ENCODE measurements around the gene TMEM139.

The TMEM139 gene

DNA sequence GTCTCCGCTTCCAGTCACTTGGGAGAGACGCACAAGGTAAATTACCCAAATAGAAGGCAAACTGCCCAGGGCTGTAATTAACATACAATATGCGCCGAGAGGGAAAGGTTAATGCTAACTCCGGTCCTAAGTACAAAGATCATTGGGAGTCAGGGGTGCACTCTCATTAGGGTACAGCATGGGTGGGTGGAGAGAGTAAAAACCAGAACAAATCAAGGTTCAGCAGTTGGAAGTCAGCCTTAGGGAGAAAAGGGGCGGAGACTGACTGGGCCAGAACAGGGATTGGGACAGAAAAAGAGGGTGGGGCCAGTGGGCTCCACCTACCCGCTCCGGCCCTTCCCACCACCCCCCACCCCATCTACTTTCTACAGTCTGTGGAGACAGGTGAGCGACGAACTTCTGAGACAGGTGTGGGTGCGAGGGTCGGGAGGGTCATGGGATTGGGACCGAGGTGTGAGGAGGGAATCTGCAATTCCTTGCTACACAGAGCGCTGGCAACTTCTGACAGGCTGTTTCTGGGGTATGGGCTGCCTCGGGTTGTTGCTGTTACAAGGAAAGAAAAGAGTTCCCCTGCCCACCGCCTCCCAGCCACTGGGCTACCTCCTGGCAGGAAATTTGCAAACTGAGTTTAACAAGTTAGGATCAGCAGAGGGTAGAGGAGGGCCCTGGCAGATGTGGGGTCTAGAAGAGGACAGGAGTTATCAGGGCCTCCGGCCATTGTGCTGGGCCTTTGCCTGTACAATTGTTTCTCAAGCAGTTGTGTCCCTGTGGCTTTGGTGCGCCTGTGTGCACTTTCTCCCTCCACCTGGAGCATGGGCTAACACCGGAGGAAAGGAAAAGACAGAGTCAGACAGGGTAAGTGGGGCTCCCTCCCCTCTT is at the start of gene TMEM139:
TSS of gene TMEM139 (plus strand) at position 368 of the 879 bp plus-strand sequence. CDS start 1,000 bp downstream, outside the sequence.
- no peak for DNase-seq (ENCODE audit: low read depth)

DNA sequence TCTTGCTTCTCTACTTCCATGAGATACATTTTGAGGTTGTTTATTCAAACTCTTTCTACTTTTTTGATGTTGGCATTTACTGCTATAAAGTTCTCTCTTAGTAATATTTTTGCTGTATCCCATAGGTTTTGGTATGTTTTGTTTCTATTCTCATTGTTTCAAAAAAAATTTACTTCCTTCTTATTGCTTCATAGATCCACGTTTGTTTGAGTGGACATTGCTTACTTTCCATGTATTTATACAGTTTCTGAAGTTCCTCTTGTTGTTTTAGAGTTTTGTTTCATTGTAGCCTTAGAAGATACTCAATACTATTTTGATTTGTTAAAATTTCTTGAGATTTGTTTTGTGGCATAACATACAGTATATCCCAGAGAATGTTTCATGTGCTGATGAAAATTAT is 49.2 kb upstream of the TMEM139 start:
- DNase-seq (ENCODE audit: low read depth) = no peak

DNA sequence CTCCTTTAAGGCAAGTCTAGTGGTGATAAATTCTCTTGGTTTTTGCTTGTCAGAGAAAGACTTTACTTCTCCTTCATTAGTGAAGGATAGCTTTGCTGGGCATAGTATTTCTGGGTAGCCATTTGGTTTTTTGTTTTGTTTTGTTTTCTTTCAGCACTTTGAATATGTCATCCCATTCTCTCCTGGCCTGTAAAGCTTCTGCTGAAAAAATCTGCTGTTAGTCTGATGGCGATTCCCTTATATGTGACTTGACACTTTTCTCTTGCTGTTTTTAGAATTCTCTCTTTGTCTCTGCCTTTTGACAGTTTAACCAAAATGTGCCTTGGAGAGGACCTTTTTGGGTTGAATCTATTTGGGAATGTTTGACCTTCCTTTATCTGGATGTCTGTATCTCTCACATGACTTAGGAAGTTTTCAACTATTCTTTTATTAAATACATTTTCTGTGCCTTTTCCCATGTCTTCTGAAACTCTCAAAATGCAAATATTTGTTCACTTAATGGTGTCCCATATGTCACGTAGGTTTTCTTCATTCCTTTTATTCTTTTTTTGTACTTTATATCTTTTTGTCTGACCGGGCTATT is 48.3 kb upstream of the TMEM139 start:
- DNase-seq (ENCODE audit: low read depth) = no peak

DNA sequence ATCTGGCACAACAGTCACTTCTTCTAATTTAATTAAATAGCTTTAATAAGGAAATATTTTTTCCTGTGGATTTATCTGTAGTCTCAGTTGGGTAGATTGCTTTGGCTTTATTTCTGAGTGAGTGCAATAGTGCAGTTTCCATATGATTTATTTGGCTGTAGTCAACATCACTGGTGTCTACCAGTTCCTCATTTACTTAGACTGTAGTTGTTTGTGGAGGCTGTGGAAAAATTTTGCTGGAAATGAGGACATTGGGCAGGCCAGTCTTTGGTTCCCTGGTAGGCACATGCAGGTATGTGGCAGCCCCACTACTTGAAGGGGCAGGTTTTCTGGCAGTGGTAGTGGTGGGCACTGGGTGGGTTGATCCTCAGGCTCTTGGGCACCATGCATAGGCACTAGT is 47.4 kb upstream of the TMEM139 start:
- DNase-seq (ENCODE audit: low read depth) = no peak

DNA sequence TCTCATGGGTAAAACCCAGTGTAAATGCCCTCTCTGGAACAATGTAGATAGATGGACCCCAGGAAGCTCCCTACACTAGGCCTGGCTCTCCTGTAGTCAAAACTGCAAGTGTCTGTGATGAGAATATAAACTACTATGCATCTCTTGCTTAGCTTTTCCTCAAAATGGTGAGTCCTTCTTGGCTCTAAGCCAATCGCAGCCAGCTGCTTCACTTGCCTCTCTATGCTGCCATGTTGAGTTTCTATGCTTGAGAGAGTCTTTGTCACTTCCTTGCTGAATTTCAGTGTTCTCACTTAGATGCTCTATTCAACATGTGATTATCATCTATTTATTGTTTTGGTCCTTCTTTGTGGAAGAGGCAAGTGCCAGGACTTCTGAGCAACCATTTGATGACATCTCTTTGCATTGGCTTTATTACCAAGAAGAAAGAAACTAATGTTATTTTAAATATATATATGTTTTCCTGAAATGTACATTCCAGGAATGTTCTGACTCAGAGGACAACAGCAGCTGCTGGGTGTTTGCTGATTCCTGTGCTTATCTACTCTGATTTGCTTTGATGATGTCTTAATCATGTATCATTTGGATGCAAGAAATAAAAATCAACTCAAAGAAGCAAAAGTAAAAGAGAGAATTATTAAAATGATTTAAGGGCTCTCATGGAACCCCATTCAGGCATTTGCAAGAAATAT is 46.3 kb upstream of the TMEM139 start:
- no peak for DNase-seq (ENCODE audit: low read depth)

DNA sequence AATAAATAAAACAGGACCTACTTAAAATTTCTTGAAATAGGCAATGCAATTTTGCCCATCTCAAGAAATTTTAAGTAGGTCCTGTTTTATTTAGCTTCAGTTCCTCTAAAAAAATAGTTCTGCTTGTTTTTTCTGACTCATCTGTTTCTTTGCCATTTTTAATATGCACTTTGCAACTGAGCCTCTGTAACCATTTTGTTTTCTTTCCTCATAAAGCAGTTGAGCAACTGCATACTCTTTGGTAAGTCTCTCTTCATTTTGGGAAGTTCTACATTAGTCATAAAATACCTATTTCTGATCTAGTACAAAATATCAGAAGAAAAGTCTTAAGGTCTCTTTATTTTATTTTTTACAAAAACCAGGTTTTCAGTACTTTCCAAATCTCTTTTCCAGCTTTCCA is 44.9 kb upstream of the TMEM139 start:
- no peak for DNase-seq (ENCODE audit: low read depth)

DNA sequence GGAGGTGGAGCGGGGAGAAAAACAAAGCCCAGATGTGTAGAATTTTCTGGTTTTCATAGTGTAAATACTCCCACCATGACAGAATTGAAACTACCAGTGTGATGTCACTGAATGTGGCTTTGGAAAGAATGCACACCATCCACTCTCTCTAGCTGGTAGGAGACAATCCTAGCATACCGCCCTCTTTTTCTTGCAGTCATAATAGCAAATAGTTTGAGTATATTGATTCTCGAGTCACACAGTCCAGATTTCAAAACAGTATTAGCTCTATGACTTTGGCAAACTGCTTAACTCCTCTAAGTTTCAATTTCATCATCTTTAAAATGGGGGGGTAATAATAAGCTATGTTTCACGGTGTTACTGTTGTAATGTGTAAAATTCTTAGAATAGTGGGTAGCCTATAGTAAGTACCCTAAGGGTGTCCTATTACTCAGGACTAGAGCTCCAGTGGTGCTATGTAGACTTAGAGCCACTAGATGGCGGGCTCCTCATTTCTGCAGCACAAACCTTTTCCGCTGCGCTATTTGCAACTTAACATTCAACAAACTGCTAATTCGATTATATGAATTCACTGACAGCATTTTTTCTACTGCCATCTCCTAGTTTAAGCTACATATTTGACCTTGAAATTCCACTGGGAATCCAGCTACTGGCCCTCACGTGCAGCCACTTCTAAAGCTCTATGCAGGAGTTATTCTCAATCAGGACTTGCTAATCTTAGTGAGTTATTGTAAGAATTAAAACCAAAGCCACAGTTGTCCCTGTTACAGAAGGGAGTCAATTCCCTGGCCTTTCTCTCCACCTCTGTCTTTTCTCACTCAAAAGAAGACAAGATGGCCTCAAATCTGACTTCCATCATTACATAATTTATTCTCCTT is 44.2 kb upstream of the TMEM139 start:
- DNase-seq (ENCODE audit: low read depth) = peak; percentile 62

DNA sequence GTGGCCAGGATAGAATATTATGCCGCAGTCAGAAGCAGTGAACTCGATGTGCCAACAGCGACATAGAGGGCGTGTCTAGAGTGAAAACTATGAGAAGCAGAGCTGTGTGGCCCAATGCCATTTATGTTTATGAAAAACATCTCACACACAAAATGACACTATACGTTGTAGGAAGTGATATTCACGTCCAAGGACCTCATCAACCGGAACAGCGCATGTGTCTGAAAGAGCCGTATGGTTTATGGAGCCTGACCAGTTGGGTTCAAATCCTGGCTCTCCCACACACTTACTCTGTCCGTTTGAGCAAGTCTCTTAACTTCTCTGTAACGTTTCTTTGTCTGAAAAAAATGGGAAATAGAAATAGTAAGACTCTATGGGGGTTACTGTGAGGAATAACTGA is 42.5 kb upstream of the TMEM139 start:
- no peak for DNase-seq (ENCODE audit: low read depth)

DNA sequence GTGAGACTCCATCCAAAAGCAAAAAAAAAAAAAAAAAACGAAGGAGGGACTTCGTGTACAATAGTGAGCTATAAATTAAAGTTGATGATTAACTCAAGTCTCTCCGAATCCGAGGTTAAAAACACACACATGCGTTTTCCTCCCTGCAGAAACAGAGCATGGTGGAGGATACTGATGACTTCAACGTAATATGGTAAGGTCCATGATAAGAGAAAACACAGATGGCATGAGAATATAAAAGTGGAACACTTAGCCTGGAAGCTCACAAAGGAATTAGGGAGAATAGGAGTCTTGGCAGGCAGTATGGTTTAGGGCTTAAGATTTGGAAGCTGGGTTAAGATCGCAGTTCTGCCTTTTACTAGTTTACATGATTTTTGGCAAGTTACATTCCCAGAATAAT is 41.6 kb upstream of the TMEM139 start:
- no peak for DNase-seq (ENCODE audit: low read depth)

DNA sequence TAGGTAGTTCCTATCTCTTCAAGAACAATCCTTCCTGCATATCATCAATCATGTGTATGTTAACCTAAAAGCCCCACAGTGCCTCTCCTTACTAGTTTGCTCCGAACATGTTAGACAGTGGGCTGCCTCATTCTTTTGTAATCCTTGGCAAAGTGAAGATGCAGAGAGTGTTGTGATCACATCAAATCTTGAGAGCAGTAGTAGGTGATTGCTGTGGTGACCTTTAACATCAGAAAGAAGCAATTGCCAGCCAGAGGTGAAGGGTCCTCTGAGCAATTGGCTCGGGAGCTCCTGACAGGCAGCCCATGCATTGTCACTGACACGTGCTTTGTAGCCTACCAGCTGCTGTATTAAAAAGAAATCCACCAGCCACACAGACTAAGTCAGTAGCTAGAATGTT is 41.1 kb upstream of the TMEM139 start:
- DNase-seq (ENCODE audit: low read depth) = no peak

DNA sequence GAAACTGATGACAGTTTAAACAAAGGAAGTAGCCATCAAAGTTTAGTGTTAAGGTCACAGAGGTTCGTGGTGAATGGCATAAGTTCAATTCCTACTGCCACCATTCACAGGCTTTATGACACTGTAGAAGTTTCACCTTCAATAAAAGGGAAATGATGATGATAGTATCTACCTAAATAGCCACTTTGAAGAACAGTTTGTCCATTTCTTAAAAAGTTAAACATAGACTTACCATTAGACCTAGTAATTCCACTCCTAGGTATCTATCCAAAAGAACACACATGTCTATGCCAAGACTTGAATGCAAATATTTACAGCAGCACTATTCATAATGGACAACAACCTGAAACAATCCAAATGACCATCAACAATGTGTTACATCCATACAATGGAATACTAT is 40.4 kb upstream of the TMEM139 start:
- DNase-seq (ENCODE audit: low read depth) = no peak

DNA sequence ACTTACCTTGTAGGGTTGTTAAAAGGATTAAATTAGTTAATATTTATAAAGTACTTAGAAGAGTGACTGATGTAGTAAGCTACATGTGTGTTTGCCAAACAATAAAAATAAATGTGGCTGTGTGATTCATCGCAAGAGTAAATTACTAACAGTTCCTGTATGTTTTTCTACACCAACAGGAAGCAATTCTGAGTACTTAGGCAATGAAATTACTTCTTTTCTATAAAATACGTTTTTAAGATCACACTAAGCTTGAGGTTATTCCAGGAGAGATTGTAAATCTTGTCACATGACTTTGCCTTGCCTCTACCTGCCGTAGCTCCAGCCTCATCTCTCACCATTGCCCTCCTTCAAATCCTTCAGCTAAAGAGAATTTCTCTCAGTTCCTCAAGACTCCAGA is 39.6 kb upstream of the TMEM139 start:
- no peak for DNase-seq (ENCODE audit: low read depth)

DNA sequence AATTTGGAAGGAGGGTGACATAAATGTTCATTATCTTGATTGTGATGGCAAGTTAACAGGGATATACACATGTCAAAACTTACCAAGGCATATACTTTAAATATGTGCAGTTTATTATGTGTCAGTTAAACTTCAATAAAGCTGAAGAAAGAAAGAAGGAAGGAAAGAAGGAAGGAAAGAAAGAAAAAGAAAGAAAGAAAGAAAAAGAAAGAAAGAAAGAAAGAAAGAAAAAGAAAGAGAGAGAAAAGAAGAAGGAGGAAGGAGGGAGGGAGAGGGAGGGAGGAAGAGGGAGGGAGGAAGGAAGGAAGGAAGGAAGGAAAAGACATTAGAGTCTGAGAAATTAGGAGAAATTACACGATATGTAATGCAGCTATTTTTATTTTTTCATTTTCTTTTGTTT is 37.4 kb upstream of the TMEM139 start:
- DNase-seq (ENCODE audit: low read depth) = no peak

DNA sequence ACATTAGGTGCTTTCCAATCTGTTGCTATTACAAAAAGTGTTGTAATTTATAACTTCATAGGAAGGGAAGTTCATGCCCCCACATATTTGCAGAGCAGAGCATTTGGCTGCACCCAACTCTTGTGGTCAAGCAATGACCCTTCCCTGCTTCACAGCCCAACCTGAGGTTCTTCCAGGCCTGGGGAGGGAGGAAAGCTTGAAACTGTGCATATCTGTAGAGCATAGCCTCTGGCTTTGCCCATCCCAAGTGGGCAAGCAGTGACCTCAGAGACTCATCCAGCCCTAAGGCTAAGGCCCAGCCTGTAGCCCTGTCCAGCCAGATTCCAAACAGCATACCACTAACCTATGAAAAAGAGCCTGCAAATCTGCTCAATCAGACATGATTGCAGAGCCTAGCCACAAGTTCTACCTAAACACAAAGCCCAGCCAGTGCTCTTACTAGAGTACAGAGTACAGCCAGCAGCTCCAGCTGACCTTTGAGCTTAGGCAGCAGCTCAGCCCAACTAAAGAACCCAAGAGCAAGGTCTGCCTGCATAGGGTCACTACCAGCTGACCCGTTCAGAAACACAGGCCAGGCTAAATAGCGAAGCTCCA is 35.9 kb upstream of the TMEM139 start:
- DNase-seq (ENCODE audit: low read depth) = no peak

DNA sequence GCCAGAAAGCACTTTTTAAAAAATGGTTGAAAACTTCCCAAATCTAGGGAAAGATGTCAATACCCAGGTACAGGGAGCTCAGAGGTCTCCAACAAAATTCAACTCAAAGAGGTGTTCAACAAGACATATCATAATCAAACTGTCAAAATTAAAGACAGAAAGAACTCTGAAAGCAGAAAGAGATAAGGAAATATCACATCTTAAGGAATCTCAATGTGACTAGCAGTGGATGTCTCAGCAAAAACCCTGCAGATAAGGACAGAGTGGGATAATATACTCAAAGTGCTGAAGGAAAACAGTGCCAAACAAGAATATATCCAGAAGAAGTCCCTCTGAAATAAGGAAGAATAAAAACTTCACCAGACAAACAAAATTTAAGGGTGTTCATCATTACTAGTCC is 34.6 kb upstream of the TMEM139 start:
- no peak for DNase-seq (ENCODE audit: low read depth)

DNA sequence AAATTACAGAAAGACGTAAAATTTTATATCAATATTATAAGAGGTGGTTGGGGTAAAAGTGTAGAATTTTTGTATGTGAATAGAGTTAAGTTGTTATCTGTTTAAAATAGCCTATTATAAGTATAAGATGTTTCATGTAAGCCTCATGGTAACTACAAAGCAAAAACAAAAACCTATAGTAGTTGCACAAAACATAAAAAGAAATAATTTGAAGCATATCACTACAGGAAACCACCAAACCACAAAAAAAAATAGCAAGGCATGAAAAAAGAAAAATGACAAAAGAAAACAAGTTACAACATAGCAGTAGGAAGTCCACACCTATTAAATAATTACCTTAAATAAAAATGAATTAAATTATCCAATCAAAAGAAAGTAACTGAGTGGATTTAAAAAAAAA is 33.9 kb upstream of the TMEM139 start:
- no peak for DNase-seq (ENCODE audit: low read depth)

DNA sequence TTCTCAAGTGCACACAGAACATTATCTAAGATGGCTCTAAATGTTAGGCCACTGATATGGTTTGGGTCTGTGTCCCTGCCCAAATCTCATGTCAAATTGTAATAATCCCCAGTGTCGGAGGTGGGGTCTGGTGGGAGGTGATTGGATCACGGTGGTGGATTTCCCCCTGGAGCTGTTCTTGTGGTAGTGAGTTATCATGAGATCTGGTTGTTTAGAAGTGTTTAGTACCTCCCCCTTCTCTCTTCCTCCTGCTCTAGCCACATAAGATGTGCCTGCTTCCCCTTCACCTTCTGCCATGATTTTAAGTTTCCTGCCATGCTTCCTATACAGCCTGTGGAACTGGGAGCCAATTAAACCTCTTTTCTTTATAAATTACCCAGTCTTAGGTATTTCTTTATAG is 32.8 kb upstream of the TMEM139 start:
- DNase-seq (ENCODE audit: low read depth) = no peak

DNA sequence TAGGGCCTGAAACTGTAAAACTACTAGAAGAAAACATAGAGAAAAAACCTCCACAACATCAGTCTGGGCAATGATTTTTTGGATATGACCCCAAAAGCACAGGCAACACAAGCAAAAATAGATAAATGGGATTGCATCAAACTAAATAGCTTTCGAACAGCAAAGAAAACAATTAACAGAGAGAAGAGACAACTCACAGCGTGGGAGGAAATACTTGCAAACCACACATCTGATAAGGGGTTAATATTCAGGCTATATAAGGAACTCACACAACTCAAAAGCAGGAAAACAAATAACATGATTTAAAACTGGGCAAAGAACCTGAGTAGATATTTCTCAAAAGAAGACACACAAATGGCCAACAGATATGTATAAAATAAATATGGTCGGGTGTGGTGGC is 29.2 kb upstream of the TMEM139 start:
- DNase-seq (ENCODE audit: low read depth) = no peak

DNA sequence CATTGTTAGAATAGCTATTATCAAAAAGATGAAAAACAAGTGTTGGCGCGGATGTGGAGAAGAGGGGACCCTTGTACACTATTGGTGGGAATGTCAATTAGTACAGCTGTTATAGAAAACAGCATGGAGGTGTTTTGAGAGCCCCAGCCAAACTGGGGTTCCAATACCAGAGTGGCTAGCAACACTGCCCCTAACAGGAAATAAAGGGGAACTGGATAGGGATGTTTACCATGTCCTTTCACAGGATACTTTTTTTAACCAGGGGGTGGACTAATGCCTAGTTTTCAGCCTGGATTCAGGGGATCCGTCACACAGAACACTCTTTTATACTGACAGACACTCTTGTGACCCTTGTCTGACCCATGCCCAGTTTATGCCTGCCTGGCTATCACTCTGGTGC is 28.4 kb upstream of the TMEM139 start:
- no peak for DNase-seq (ENCODE audit: low read depth)

DNA sequence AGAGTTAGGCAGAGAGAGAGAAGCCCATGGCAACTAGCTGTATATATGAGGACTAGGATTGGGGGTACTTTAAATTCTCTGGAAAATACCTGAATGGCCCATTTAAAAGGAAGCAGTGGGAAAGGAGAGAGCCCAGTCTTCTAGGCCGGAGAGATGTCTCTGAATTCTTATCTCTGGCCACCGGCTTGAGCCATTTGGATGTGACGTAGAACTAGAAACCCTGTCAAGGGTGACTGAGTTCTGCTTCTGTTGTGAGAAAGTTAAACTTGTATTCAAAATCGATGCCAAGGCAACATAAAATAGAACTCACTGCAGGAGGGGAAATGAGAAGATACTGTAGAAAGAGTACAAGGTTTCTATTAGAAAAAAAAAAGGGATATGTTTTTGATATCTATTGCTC is 27.8 kb upstream of the TMEM139 start:
- no peak for DNase-seq (ENCODE audit: low read depth)

DNA sequence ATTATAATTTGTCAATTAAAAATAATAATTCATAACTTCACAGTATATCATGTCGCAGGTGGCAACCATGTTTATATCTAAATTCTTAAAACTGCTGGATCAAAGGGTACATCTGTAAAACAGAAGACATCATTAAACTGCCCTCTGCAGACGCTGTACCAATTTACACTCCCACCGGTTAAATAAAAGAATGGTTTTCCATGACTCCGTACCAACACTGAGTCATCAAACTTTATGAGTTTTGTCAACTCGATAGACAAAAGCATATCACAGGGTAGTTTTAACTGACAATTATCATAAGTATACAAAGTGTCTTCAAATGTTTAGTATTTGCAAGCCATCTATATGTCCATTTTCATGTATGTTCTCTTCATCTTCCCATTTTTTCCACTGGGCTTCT is 27.3 kb upstream of the TMEM139 start:
- no peak for DNase-seq (ENCODE audit: low read depth)

DNA sequence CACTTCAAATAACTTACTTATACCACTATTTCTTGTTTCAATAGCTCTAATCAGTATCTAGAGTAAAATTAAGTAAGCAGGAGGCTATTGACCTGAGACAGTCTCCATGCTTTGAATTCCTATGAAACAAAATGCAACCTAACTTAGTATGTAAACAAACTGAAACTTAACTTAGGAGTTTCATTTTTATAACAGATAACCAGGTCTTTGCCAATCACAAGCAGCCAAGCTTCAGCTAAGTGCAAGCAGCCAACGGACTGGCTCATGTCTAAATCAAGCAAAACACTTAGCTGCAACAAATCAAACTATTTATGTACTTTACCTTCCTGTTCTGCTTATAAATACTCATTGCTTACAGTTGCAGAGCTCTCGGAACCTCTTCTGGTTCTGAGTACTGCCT is 25.9 kb upstream of the TMEM139 start:
- DNase-seq (ENCODE audit: low read depth) = no peak

Measured in stimulated activated CD4-positive, alpha-beta T cell treated with anti-CD3 and anti-CD28 coated beads, Interleukin-2, amount 100 ng/mL, for 4 hours (primary cell).